Right atrium auricular region (tissue), 2 donors: ENCODE data around the gene DPM2. TPM values are rescaled to one million over a fixed set of nuclear protein-coding genes. Genes with fewer than 3 reads are reported as not detected.

Experiments
- DNase-seq: peaks from one replicate; pipeline ENCODE4 v3.0.0-alpha.2; 2019; ENCODE audit warnings: low spot score
- H3K27ac ChIP-seq, 2 donors: fragments of 200-600 bp; sonication (generic); 1 replicate in 1 of 2; 2 replicates in 1 of 2; pipeline ENCODE4 v1.5.1; 2016 to 2019
- H3K27me3 ChIP-seq, 2 donors: fragments of 200-600 bp; sonication (generic); one replicate each; pipeline versions ENCODE4 v1.5.1 to v1.6.0; 2017 to 2019
- H3K36me3 ChIP-seq: fragments of 200-600 bp; sonication (generic); one replicate; pipeline ENCODE4 v1.5.1; 2016
- H3K4me1 ChIP-seq, 2 donors: fragments of 200-600 bp; sonication (generic); one replicate each; pipeline versions ENCODE4 v1.5.1 to v1.6.0; 2017 to 2019
- H3K4me3 ChIP-seq, 2 donors: fragments of 200-600 bp; sonication (generic); 1 replicate in 1 of 2; 2 replicates in 1 of 2; pipeline ENCODE4 v1.5.1; 2017 to 2019; ENCODE audit warnings: mild to moderate bottlenecking in 1 of 2, moderate library complexity in 1 of 2
- H3K9me3 ChIP-seq, 2 donors: fragments of 200-600 bp; sonication (generic); one replicate each; pipeline ENCODE4 v1.5.1; 2019
- CTCF ChIP-seq, 2 donors: fragments of 200-600 bp; sonication (generic); IDR thresholded peaks; one replicate each; pipeline ENCODE4 v1.5.1; 2019; ENCODE audit warnings: antibody characterized with exemption in 2 of 2
- total RNA-seq, 2 donors: library from RNA; depleted of rRNA; stranded (reverse); fragments of >200 nt; gene quantifications; one replicate each; pipeline ENCODE4 v1.1.0, GENCODE V29; 2016

DPM2 gene
- total RNA-seq, 2 donors from 2014 or later = 4.7 to 11.4 TPM

GRCh38 chr9:127947841-127948710, 10.4 kb upstream of the DPM2 start:
- peak overlapping the region in 1 of 2 donors; percentile 81 for H3K27ac ChIP-seq
- no peaks in the 10 kb centered on the region for H3K9me3 ChIP-seq
- H3K4me3 ChIP-seq = no peak overlapping the region
- no peak for TF ChIP-seq CTCF (IDR thresholded peaks at IDR 0.05)
- no peaks in the 10 kb centered on the region for H3K27me3 ChIP-seq
- H3K36me3 ChIP-seq = peaks cover 16% of the 10 kb centered on the region
- no peak for DNase-seq
- peaks cover 0 to 47% of the 10 kb centered on the region in 2 donors for H3K4me1 ChIP-seq

DNA sequence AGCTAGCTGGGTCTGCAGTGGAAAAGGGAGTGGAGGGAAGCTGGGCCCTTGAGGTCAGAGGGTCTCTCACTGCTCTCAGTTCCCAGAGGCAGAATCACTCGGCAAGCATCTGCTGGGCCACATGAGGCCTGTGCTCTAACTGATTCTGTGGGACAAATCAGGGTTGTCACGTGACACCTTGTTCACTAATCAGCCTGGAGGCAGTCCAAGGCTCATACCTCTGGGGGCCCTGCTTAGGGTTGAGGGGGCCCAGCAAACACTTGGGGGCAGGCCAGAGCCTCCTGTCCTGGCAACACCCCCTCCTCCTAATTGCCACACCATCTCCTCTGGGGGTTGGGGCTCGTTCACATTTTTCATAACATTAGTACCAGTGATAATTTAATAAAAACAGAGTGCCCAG, 9.1 kb upstream of the DPM2 start:
- H3K9me3 ChIP-seq = no peaks in the 10 kb centered on the region
- no peak overlapping the region for H3K4me3 ChIP-seq
- H3K27me3 ChIP-seq = no peaks in the 10 kb centered on the region
- peaks cover 20% of the 10 kb centered on the region for H3K36me3 ChIP-seq
- no peak for DNase-seq
- peaks cover 0 to 51% of the 10 kb centered on the region in 2 donors for H3K4me1 ChIP-seq
- TF ChIP-seq CTCF (IDR thresholded peaks at IDR 0.05) = no peak
- peak overlapping the region; percentile 41 to 81 for H3K27ac ChIP-seq

GRCh38 chr9:127945942-127946341, 8.3 kb upstream of the DPM2 start:
- TF ChIP-seq CTCF (IDR thresholded peaks at IDR 0.05) = no peak
- no peaks in the 10 kb centered on the region for H3K27me3 ChIP-seq
- DNase-seq = no peak
- no peaks in the 10 kb centered on the region for H3K9me3 ChIP-seq
- no peak overlapping the region for H3K4me3 ChIP-seq
- H3K36me3 ChIP-seq = peaks cover 20% of the 10 kb centered on the region
- peak overlapping the region; percentile 41 to 81 for H3K27ac ChIP-seq
- H3K4me1 ChIP-seq = peaks cover 0 to 46% of the 10 kb centered on the region in 2 donors

GRCh38 chr9:127945338-127945737, 7.7 kb upstream of the DPM2 start:
- peaks cover 0 to 40% of the 10 kb centered on the region in 2 donors for H3K4me1 ChIP-seq
- peak overlapping the region in 1 of 2 donors; percentile 81 for H3K27ac ChIP-seq

GRCh38 chr9:127944586-127945218, 7.0 kb upstream of the DPM2 start:
- TF ChIP-seq CTCF (IDR thresholded peaks at IDR 0.05) = no peak
- no peak for DNase-seq
- H3K36me3 ChIP-seq = peaks cover 20% of the 10 kb centered on the region
- H3K27ac ChIP-seq = no peak overlapping the region
- H3K4me3 ChIP-seq = no peak overlapping the region
- H3K27me3 ChIP-seq = no peaks in the 10 kb centered on the region
- no peaks in the 10 kb centered on the region for H3K9me3 ChIP-seq
- peaks cover 0 to 33% of the 10 kb centered on the region in 2 donors for H3K4me1 ChIP-seq

More at GRCh38 chr9:127945338-127945737, 7.7 kb upstream of the DPM2 start:
- H3K9me3 ChIP-seq = no peaks in the 10 kb centered on the region
- peaks cover 20% of the 10 kb centered on the region for H3K36me3 ChIP-seq
- H3K4me3 ChIP-seq = no peak overlapping the region
- H3K27me3 ChIP-seq = no peaks in the 10 kb centered on the region
- no peak for DNase-seq
- TF ChIP-seq CTCF (IDR thresholded peaks at IDR 0.05) = no peak
